Choroid plexus epithelial cell (primary cell): ENCODE results near the gene SF3B6.
"Not testable (repeated sequence)": the region's sequence is repeated elsewhere in the genome, so short reads cannot be mapped to it uniquely, and the experiment has no call there.

Experiments used
- DNase-seq: peaks from one replicate; pipeline ENCODE4 v3.0.0-alpha.2; 2010; ENCODE audit warnings: low read depth
- H3K4me3 ChIP-seq: 2 replicates; pipeline ENCODE4 v1.5.1; 2011; ENCODE audit warnings: low read depth, mild to moderate bottlenecking, control low read depth, low read length, moderate library complexity
- TF ChIP-seq, protein P1 (sequence below): conservative IDR thresholded peaks from 2 replicates; pipeline ENCODE4 v1.5.1; 2011; ENCODE audit warnings: low read depth, mild to moderate bottlenecking, control low read depth, inconsistent platforms, low read length, moderate library complexity

The SF3B6 gene

DNA sequence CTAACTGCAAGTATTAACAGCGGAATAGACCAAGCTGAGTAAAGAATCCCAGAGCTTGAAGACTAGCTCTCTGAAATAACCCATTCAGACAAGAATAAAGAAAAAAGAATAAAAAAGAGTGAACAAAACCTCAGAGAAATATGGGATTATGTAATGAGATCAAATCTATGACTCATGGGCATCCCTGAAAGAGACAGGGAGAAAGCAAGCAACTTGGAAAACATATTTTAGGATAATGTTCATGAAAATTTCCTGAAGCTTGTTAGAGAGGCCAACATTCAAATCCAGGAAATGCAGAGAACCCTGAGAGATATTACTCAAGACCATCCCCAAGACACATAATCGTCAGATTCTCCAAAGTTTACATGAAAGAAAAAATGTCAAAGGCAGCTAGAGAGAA is 29.7 kb upstream of the SF3B6 start:
- TF ChIP-seq, protein P1, sequence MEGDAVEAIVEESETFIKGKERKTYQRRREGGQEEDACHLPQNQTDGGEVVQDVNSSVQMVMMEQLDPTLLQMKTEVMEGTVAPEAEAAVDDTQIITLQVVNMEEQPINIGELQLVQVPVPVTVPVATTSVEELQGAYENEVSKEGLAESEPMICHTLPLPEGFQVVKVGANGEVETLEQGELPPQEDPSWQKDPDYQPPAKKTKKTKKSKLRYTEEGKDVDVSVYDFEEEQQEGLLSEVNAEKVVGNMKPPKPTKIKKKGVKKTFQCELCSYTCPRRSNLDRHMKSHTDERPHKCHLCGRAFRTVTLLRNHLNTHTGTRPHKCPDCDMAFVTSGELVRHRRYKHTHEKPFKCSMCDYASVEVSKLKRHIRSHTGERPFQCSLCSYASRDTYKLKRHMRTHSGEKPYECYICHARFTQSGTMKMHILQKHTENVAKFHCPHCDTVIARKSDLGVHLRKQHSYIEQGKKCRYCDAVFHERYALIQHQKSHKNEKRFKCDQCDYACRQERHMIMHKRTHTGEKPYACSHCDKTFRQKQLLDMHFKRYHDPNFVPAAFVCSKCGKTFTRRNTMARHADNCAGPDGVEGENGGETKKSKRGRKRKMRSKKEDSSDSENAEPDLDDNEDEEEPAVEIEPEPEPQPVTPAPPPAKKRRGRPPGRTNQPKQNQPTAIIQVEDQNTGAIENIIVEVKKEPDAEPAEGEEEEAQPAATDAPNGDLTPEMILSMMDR, result no peak
- H3K4me3 ChIP-seq, result no peak overlapping the region
- DNase-seq, result peak; percentile 7

DNA sequence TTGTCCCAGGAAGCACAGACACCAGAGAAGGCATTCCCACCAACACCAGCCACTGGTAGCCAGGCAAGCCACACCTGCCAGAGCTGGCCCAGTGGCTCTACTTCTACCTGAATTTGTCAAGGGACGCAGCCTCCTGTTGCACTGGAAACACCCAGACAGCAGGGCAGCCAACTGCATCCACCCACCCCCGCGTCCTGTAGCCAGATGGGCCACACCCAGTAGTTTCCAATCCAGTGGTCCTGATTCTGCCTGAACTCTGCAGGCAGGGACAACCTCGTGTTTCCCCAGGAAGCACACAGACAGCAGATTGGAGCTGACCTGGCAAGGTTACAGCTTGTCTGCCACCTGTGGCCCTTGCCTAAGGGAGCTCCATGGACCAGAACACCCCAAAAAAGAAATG is 28.8 kb upstream of the SF3B6 start:
- DNase-seq, result no peak
- TF ChIP-seq, protein P1, result no peak
- no peak overlapping the region for H3K4me3 ChIP-seq

DNA sequence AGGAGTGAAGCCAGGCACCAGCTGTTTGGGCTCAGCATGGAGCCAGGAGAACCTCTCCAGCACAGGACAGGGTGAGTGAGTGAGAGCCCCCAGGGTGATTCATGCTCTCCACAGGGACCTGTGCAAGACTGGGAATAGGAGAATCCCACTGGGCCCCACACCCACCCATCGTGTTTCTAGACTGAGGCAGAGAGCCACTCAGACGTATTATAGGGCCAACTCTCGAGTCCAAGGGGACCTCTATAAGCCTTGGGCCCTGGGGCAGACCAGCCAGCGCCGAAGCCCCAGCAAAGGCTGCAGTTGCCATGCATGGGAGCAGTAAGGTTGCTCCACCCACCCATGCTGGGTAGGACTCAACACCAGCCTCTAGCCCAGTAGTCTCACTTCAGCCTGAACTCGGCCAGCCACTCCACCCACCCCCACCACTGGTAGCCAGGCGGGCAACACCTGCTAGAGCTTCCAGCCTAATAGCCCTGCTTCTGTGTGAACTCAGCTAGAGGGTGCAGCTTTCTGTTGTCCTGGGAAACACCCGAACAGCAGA is 28.1 kb upstream of the SF3B6 start:
- no peak overlapping the region for H3K4me3 ChIP-seq
- DNase-seq, result no peak
- TF ChIP-seq, protein P1, result no peak

DNA sequence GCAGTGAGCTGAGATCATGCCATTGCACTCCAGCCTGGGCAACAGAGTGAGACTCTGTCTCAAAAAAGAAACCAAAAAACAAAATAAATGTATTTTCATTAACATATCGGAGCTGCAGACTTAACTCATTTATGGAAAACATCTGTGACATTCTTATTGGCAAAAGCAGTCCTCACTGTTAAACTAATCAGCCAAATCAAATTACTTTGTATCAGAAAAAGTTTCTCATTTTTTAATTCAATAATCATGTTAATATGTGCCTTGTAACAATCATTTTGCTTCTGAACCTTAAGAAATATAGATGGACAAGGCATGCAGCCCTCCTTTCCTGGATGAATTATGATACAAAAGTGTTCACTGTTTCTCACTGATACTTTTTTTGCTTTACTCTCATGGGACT is 26.6 kb upstream of the SF3B6 start:
- no peak for DNase-seq
- TF ChIP-seq, protein P1, result no peak
- no peak overlapping the region for H3K4me3 ChIP-seq

DNA sequence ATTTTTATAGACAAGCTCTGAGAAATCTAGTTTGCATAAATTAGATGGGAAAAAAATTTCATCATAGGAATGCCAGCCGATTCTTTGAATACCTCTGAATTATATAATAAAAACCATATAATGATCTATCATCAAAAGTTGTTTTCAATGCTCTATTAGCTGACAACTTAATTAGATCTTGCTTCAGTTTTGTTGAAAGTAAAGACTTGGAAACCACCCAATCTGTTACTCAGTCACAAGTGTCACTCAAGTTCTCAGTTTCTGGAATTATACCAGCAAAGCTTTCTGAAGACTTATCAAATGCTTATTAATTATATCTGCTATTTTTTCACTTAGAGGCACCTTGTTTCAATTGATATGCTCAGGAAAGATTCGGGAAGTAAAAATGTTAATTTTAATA is 25.9 kb upstream of the SF3B6 start:
- H3K4me3 ChIP-seq, result no peak overlapping the region
- no peak for DNase-seq
- TF ChIP-seq, protein P1, result no peak

DNA sequence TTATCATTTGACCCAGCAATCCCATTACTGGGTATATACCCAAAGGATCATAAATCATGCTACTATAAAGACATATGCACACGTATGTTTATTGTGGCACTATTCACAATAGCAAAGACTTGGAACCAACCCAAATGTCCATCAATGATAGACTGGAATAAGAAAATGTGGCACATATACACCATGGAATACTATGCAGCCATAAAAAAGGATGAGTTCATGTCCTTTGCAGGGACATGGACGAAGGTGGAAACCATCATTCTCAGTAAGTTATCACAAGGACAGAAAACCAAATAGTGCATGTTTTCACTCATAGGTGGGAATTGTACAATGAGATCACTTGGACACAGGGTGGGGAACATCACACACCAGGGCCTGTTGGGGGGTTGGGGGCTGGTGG is 24.6 kb upstream of the SF3B6 start:
- H3K4me3 ChIP-seq, DNase-seq: not testable (repeated sequence)

DNA sequence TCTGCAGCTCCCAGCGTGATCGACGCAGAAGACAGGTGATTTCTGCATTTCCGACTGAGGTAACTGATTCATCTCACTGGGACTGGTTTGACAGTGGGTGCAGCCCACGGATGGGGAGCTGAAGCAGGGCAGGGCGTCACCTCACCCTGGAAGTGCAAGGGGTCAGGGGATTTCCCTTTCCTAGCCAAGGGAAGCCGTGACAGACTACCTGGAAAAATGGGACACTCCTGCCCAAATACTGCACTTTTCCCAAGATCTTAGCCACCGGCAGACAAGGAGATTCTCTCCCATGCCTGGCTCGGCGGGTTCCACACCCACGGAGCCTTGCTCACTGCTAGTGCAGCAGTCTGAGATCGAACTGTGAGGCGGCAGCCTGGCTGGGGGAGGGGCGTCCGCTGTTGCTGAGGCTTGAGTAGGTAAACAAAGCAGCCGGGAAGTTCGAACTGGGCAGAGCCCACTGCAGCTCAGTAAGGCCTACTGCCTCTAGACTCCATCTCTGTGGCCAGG is 19.1 kb upstream of the SF3B6 start:
- not testable (repeated sequence) for H3K4me3 ChIP-seq, DNase-seq

DNA sequence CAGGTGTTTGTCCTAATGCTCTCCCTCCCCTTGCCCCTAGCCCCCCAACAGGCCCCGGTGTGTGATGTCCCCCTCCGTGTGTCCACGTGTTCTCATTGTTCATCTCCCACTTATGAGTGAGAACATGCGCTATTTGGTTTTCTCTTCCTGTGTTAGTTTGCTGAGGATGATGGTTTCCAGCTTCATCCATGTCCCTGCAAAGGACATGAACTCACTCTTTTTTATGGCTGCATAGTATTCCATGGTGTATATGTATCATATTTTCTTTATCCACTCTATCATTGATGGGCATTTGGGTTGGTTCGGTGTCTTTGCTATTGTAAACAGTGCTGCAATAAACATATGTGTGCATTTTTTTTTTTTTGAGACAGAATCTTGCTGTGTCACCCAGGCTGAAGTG is 17.1 kb upstream of the SF3B6 start:
- DNase-seq, H3K4me3 ChIP-seq: not testable (repeated sequence)

DNA sequence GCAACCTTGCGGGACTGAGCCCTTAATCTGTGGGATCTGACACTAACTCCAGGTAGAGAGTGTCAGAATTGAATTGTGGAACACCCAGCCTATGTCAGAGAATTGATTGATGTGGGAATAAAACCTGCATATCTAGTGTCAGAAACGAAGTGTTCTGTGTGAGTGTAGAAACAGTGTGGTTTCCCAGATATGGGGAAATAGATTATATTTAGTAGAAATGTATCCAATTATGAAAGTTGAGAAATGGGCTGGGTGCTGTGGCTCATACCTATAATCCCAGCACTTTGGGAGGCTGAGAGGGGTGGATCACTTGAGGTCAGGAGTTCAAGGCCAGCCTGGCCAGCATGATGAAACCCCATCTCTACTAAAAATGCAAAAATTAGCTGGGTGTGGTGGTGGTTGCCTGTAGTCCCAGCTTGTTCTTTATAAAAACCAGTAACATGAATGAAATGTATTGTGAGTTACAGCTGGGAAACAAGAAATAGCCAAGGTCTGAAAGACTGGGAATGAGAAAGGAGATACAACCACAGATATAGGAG is 12.8 kb upstream of the SF3B6 start:
- TF ChIP-seq, protein P1, result no peak
- no peak for DNase-seq
- H3K4me3 ChIP-seq, result no peak overlapping the region
